K562 (cell line): Measurements from ENCODE around the gene CELF6.

ENCODE experiments used
- IRF2 ChIP-seq: sonication (generic); formaldehyde crosslinking; IDR thresholded peaks from 2 replicates; pipeline ENCODE4 v1.8.1; 2022; ENCODE audit warnings: mild to moderate bottlenecking, missing genetic modification reagents
- POLR2A ChIP-seq: fragments of 450-650 bp; conservative IDR thresholded peaks from 2 replicates; pipeline ENCODE4 v1.6.1; 2016
- RFX5 ChIP-seq: IDR thresholded peaks from 2 replicates; pipeline ENCODE4 v1.6.1; 2011; ENCODE audit warnings: low read depth, mild to moderate bottlenecking, improper control_type of control experiment, low read length
- SRSF1 ChIP-seq: fragments of 200-400 bp; formaldehyde crosslinking; IDR thresholded peaks from 2 replicates; pipeline ENCODE4 v1.6.1; 2017; ENCODE audit warnings: mild to moderate bottlenecking, low read depth, low read length, moderate library complexity
- STAT5B ChIP-seq: fragments of 250-450 bp; sonication (Bioruptor Pico); IDR thresholded peaks from 2 replicates; pipeline ENCODE4 v1.8.0; 2021; ENCODE audit warnings: mild to moderate bottlenecking, inconsistent platforms
- TFAM ChIP-seq: fragments of 250-450 bp; sonication (Bioruptor Pico); conservative IDR thresholded peaks from 2 replicates; pipeline ENCODE4 v1.5.0; 2021; ENCODE audit warnings: mild to moderate bottlenecking, moderate library complexity
- ZBTB8A ChIP-seq: fragments of 450-650 bp; IDR thresholded peaks from 2 replicates; pipeline ENCODE4 v1.6.1; 2018; ENCODE audit warnings: mild to moderate bottlenecking, moderate library complexity; ENCODE audit not compliant: partially characterized antibody
- ZNF121 ChIP-seq: sonication (generic); formaldehyde crosslinking; conservative IDR thresholded peaks from 2 replicates; pipeline ENCODE4 v1.8.0; 2022; ENCODE audit warnings: missing genetic modification reagents
- TF ChIP-seq, protein P1 (sequence below), 3 experiments: IDR thresholded peaks in 2 of 3; conservative IDR thresholded peaks in 1 of 3; 2 replicates each; pipeline ENCODE4 v1.5.1; 2011 to 2012; ENCODE audit warnings: low read length in 3 of 3, mild to moderate bottlenecking in 3 of 3, control low read depth in 2 of 3, improper control_type of control experiment in 1 of 3, inconsistent platforms in 1 of 3, low read depth in 1 of 3, mixed read lengths in 1 of 3, moderate library complexity in 1 of 3; ENCODE audit not compliant: insufficient read depth in 2 of 3

GRCh38 chr15:72339777-72340177 lies 19.8 kb upstream of the CELF6 start:
- TF ChIP-seq ZNF121, result no peak
- TF ChIP-seq POLR2A, result no peak
- no peak for TF ChIP-seq IRF2 (CRISPR knock-in tag)
- no peak for TF ChIP-seq RFX5
- TF ChIP-seq TFAM (CRISPR knock-in tag), result no peak
- TF ChIP-seq STAT5B, result no peak
- TF ChIP-seq, protein P1, sequence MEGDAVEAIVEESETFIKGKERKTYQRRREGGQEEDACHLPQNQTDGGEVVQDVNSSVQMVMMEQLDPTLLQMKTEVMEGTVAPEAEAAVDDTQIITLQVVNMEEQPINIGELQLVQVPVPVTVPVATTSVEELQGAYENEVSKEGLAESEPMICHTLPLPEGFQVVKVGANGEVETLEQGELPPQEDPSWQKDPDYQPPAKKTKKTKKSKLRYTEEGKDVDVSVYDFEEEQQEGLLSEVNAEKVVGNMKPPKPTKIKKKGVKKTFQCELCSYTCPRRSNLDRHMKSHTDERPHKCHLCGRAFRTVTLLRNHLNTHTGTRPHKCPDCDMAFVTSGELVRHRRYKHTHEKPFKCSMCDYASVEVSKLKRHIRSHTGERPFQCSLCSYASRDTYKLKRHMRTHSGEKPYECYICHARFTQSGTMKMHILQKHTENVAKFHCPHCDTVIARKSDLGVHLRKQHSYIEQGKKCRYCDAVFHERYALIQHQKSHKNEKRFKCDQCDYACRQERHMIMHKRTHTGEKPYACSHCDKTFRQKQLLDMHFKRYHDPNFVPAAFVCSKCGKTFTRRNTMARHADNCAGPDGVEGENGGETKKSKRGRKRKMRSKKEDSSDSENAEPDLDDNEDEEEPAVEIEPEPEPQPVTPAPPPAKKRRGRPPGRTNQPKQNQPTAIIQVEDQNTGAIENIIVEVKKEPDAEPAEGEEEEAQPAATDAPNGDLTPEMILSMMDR (IDR thresholded peaks at IDR 0.05 in 2 of 3, conservative IDR thresholded peaks at IDR 0.05 in 1 of 3; ENCODE audit: insufficient read depth in 2 of 3, low read depth in 1 of 3, low read length in 3 of 3), result no peak
- no peak for TF ChIP-seq SRSF1
- TF ChIP-seq ZBTB8A, result no peak
